ENCODE data around the gene SCLY.

The SCLY gene

DNA sequence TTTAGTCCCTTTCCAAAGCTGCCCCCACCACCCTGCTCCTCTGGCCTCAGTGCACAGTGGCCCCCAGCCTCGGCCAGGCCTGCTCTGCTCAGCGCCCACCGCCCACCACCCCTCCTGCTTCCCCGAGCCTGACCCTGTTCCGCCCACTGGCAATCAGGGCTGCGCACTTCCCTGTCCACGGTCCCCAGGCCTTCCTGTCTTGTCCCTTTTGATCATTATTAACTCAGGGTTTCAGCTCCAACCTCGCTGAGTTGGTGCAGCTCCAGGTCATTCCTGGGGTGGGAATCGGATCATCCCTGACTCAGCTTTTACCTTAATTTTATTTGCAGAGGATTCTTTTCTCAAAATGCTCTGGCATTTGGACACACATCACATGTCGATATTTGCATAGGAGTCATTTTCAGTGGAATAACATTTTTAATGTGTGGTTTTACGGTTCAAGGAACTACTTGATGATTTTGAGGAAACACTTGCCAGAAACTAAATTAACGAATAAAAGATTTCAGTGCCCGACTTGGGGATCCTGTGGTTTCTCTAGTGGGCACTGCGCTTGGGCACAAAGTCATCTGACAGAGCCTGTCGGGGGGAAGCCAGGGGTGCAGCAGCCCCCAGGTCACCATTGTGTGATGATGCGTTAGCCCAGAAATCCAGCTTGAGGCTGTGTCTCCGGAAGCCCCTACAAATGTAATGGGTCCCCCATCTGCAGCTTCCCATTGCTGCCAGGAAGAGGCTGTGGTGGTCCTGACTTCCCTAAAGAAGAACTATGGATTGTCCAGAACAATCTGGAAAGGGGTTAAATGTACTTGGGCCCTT lies 38.3 kb downstream of the SCLY start:
- no peak for DNase-seq (ENCODE audit: low read depth)

DNA sequence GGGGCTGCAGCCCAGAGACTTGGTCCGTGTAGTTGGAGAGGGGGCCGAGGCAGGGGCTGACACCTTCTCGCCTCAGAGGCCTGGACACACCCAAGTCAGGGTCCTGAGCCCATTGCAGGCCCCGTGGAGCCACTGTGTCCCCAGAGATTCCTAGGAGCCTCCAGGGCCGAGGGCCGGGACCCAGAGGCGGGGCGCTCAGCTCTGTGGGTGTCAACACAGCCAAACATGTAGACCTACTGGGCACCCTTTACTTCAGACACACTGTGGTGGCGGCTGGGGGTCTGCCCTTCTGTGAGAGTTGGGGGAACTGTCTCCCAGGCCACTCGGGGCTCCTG lies 38.9 kb downstream of the SCLY start:
- no peak for DNase-seq (ENCODE audit: low read depth)

DNA sequence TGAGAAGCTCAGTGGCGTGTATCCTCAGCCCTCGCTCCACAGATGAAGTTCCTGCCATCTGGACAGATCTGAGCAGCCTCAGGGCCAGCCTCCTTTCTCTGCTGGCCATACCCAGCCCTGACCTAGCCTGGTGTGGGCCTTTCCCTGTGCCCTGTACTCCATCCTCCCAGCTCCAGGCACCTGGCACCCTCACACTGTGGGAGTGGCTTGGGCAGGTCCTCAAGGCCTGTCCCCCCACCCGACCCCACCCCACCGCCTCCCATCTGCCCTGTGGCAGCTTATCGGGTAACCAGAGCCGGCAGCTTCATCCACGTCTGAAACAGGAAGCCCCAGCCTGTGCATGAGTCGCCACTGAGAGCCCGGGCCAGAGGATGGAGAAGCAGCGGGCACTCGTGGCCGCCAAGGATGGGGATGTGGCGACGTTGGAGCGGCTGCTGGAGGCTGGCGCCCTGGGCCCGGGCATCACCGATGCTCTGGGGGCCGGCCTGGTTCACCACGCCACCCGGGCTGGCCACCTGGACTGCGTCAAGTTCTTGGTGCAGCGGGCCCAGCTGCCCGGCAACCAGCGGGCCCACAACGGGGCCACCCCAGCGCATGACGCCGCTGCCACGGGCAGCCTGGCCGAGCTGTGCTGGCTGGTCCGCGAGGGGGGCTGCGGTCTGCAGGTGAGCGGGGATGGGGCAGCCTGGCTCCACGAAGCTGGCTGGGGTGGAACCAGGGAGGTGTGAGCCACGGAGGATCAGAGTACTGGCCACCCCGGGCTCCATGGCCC lies 39.4 kb downstream of the SCLY start, which contains the start of gene ESPNL:
Gene ESPNL (plus strand): TSS at position 292 of the 772 bp plus-strand sequence. CDS start 80 bp downstream, at position 372.
- peak; percentile 61 for DNase-seq (ENCODE audit: low read depth)

DNA sequence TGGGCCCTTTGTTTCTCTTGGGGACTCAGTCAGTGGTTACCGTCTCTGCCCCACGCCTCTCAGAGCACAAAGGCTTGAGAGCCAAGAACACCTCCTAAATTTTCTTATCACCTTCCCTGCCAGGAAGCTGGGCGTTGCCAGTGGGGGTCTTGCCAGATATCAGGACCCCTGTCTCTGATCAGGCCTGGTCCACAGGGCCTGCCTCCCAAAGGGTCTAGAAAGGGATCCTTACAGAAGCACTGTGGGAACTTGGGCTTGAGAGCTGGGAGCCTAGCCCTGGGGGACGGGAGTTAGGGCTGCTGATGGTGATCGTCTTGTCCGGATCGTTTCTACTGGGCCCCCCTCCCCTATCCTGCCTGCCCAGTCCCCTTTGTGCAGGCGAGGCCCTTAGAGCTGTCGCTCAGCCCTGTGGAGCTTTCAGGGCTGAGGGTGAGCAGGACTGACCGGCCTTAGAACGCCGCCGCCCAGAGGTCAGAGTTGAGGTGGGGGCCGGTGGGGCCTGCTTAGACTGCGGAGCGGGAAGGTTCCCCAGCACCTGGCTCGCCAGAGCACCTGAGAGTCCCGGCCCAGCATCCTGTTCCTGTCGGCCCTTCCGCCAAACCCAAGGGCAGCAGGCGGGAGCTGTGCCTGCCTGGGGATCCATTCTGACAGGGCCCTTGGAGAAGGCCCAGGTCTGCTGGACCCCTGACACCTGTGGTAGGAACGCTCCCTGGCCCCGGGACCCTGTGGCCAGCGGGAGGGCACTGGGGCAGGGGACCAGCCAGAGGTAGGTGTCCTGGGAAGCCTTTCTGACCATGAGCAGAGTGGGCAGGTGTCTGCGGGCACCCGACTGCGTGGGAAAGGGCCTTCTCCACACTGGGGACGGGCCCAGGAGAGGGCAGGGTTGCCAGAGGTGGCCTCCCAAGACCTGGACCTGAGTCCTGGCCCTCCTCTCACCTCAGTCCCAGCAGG lies 40.3 kb downstream of the SCLY start:
- no peak for DNase-seq (ENCODE audit: low read depth)

DNA sequence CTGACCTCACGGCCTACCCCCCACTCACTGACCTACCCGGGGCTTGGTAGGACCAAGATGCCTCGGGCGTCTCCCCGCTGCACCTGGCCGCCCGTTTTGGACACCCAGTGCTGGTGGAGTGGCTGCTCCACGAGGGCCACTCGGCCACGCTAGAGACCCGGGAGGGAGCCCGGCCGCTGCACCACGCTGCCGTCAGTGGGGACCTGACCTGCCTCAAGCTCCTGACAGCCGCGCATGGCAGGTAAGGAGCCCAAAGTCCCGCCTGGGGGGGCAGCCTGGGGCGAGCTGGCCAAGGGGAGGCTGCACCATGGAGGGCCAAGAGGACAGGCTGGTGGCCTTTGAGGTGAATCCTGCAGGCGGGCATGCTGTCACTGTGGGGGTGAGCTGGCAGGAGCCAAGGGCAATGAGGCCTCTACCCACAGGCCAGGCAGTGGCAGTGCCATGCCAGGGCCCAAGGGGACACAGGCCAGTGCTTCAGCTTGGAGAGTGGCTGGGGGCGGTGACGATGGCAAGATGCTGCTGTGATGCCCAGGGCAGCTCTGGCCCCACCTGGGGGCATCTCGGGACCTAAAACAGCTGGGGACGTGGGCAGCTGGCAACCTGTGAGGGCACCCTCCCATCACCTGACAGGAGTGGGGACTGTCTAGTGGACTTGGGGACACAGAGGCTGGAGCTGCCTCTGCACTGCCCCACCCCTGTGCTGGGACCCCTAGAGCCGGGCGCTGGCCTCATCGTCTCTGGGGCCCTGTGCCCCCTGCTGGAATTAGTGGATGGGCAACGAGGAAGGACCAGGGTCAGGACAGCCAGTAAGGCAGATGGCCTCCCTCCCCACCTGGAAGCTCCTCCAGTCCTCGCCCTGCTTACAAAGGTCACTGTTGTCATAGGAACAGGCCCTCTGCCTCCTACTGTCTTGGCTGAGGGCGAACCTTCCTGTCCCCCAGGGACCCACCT lies 41.4 kb downstream of the SCLY start:
- no peak for DNase-seq (ENCODE audit: low read depth)

DNA sequence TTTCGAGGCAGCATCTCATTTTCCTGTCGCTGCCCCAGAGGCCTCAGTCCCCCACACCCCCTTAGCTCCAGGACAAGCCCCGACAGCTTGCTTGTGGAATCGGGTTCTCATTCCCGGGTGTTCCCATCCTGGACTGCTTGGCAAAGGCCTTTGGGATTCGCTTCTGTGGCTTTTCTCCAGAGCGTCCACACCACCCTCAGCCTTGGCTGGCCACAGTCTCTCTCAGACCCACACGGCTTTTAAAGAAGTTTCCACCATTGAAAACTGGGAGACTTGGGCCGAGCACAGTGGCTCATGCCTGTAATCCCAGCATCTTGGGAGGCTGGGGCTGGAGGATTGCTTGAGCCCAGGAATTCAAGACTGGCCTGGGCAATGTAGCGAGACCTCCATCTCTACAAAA lies 42.1 kb downstream of the SCLY start:
- DNase-seq (ENCODE audit: low read depth): no peak

DNA sequence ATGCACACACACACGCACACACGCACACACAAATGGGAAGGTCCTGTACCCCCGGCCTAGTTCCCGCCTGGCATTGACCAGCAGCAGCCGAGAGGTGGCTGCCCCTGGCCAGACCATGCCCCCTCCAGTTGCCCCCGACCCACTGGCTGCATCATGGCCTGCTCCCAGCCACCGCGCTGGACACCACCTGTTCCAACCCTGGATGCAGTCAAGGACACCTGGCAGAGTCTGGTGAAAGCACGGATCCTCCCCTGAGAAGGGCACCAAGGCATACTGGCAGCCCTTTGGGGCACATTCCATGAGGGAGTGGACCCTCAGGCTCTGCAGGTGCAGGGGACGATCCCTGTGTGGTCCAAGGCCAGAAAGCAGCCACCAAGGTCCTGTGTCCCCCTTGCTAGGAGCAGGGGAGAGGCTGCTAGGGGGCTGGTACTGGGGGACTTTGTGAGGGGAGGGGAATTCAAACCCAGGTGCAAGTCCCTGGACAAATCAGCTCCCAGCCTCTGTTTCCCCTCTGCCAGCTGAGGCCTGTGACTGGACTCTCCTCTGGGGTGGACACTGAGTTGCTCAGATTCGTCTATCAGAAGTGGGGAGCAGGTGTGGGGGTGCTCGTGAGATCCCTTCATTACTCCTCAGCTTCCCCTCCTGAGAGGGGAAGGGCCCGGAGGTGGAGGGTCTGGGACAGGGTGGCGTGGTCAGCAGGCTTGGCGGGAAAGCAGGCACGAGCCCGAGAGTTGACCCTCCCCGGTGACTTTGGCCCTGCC lies 42.8 kb downstream of the SCLY start:
- DNase-seq (ENCODE audit: low read depth): no peak

DNA sequence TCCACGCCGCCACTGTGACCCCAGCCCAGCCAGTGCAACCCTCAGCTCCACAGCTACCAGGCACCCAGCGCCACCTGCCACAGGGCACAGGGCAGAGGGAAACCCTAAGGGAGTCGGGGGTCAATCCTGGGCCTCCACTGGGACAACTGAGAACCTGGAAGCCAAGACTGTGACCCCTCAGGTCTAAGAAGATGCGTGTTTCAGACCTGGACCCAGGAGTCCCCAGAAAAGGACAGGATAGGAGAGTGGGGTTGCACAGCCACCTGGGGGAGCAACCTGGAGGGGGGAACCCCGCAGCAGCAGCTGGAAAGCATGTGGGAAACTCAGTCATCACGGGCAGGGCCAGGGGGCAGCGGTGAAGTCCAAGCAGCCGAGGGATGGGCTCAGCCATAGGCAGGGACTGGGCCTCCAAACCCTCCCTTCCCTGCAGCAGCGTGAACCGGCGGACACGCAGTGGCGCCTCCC lies 43.5 kb downstream of the SCLY start:
- DNase-seq (ENCODE audit: low read depth): no peak

DNA sequence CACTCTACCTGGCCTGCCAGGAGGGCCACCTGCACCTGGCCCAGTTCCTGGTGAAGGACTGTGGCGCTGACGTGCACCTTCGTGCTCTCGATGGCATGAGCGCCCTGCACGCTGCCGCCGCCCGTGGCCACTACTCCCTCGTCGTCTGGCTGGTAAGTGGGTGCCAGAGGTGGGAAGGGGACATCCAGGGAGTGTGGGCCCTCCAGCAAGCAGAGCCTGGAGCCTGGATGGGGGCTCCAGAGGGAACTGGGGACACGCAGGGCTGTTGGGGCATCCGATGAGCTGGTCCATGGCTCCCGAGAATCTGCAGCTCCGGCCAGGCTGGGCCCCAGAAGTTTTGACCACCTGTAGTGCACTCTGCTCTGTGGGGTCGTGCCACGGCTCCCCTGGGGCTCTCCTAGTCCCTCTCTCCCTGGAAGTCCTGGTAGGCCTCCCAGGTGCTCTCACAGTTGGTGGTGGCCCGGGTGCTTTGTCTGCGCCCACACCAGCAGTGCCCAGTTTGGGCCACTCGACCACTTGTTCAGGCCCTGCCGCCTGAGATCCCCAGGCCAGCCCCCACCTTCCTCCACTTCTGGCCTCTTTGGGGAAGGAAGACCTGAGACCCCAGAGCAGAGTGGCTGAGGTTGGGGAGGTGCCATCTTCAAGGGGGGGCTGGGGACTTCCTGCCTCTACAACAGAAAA lies 44.0 kb downstream of the SCLY start:
- no peak for DNase-seq (ENCODE audit: low read depth)

DNA sequence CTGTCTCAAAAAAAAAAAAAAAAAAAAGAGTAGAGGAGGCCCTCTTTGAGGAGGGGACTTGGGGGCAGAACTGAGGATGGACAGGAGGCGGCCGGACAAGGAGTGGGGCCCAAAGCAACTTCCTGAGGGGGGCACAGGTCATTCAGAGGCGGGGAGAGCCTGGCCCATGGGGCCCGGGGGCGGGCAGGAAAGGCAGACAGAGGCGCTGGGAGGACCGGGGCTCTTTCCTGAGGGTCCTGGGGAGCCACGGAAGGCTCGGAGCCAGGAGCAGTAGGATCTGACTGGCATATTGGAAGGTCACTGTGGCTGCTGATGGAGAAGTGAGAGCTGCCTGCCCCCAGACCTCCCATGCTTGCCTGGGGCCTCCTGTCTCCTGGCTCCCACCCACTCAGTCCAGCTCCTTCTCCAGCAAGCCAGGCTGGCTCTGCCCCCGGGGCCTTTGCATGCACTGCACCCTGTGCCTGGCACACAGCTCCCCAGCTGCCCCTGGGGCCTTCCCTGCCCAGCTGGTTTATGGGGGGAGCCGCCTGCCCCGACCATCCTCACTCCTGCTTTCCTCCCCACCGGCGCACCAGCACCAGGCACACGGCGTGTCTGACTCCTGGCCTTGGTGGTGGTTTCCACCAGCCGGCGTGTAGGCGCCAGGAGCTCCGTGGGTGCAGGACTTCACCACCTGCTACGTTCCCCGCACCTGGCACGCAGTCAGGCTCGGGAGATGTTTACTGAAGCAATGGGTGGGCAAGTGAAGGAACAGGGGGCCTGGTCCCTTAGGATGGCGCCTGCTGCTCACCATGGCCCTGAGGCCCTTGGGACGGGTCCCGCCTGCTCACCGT lies 44.9 kb downstream of the SCLY start:
- no peak for DNase-seq (ENCODE audit: low read depth)

DNA sequence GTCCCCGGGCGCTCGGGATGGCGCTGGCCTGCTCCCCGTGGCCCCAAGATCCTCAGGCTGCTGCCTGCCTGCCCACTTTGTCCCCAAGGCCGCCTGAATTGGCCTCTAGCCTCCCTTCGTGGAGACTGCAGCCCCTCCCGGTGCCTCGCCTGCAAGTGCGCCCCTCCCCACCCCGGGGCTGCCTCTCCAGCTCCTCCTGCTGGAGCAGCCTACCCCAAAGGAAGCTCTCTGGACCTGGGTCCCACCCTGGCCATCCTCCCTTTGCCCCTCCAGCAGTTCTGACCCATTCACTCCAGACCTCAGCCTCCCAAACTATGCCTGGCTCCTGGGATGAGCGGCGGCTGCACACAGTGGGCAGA lies 45.5 kb downstream of the SCLY start:
- DNase-seq (ENCODE audit: low read depth): no peak

DNA sequence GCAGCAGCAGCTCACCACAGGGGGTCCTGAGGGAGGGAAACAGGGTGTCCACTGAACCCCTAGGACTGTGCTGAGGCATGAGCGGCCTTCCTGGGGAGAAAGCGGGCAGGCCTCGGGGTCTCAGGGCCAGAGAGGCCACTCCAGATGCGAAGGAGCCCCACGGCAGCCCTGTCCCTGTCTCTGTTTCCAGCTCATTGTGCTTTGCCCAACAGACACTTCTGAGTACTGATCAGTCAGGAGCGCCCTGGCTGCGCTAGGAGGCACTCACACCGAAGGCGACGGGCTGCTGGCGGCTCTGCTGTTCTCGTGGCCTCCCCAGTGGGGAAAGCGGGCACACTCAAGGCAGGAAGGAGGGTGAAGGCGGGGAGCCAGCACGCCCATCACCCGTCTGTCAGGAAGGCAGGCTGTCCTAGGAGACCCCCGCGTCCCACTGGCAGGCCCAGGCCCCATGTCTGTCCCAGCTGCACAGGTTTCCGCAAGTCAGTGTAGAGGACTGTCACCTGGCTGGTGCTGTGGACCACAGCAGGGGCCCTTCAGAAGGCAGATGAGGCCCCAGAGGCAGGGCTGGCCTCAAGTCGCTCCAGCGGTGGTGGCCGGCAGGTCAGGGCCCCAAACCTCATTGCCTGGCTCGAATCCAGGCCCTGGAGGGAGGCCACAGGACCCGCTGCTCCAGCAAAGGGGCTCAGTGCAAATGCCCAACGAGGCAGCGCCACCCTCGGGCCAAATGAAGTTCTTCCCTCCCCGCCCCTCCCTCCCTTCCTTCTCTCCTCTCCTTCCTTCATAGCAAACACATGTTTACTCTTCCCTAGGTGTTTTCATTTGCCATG lies 46.1 kb downstream of the SCLY start:
- peak; percentile 54 for DNase-seq (ENCODE audit: low read depth)

DNA sequence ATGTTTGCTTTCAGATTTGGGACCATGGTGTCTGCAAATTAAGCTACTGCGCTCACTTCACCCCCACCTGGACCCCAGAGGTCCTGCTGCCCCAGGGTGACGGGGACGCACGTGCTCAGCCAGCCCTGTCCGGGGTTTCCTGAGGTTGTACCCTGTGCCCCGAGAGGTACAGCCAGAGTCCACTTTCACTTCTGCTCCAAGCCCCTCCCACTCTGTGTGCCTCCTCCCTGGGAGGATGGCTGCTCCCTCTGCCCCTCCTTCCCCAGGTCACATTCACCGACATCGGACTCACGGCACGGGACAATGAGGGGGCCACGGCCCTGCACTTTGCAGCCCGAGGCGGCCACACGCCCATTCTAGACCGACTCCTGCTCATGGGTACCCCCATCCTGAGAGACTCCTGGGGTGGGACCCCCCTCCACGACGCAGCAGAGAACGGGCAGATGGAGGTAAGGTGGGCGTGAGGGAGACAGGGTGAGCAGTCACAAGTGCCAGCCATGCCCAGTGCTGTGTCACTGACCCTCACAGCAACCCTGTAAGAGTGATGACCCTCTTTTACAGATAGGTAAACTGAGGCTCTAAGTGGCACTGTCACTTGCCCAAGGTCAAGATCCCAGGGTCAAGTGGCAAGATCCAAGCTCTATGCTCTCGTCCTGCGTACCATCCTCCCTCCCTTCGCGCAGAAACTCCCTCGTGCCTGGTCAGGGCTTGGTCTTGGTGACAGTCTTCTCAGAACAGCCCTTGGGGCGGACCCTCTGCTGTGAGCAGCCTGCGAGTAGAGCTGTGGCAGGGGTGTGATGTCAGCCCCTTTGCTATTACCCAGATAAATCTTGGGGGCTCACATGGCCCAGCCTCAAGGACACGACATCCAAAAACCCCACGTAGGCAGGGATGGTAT lies 47.0 kb downstream of the SCLY start:
- DNase-seq (ENCODE audit: low read depth): no peak

DNA sequence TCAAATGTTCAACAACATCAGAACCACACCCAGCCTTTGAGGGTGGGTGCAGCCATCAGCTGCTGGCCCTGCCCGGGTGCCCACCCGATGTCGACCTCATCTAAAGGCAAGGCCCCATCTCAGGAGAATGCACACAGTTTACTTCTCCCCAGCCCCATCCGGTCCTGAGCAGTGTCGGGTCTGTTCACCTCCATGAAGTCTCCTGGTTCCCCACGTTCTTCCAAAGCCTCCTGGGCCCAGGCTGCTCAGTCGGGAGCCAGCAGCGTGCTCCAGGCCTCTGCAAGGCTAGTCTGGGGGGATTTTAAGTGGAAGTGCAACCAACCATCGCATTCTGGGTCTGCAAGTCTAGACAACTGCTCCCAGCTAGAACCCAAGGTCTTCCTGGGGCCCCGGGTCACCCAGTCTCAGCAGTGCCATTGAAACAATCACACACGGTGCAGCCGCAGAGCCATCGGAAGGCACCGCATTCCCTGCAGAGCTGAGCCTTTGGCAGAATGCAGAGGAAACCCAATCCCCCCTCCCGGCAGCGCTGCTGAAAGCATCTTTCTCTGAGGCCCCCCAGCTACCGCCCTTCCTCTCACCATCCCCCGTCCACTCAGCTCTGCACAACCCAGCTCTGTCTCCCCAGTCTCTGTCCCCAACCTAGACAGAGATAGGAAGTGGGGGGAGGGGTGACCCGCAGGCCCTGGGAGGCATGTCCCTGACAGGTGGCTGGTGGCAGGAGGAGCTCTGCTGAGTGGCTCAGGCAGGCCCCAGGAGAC lies 47.8 kb downstream of the SCLY start:
- DNase-seq (ENCODE audit: low read depth): no peak

DNA sequence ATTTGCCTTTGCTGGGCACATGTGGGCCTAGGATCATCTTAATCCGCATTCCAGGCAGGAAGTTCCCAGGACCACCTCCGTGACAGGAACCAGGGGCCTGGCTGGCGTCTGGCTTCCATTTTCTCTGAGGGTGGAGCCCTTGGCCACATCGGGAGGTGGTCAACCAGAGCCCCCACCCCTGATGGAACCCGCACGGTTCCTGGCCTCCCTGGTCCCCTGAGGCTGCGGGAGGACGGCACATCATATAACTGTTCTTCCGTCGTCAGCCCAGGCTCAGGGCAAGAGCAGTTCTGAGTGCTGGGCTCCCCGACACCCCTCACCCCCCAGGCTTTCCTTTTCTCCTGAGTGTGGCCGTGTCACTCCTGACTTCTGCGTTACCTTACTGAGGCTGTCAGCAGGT lies 52.8 kb downstream of the SCLY start:
- no peak for DNase-seq (ENCODE audit: low read depth)

DNA sequence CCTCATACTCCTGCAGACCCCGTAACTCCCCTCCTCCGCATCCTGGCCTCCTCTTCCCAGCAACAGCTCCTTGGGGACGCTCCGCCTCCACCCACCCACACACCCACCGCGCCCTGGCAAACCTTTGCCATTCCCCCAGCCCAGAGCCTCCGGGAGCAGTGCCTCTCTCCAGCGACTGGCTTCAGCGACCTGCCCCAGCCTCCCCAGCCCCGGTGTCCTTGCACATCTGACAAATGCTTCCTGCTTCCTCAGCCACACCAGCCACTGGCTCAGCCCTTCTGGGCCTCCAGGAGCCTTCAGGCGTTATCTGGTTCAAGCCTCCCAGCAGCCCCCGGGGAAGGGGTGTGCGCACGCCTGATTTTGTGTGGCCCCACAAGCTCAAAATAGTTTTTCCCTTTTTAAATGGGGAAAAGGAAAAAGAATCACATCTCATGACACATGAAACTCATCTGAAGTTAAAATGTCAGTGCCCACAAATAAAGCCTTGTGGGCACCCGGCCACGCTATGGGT lies 53.6 kb downstream of the SCLY start:
- no peak for DNase-seq (ENCODE audit: low read depth)

Measured in CMK (cell line).